OCI-LY1 (cell line): ENCODE results near the gene LSAMP.

ENCODE experiments used
- H2AFZ ChIP-seq: fragments of 200-600 bp; sonication (generic), shearing (Covaris generic); 2 replicates; pipeline ENCODE4 v1.6.0; 2014; ENCODE audit warnings: antibody characterized with exemption, mild to moderate bottlenecking, low read length
- H3F3A ChIP-seq: fragments of 200-600 bp; sonication (generic), shearing (Covaris generic); 2 replicates; pipeline ENCODE4 v1.6.0; 2014; ENCODE audit warnings: mild to moderate bottlenecking, antibody characterized with exemption, low read length, moderate library complexity; ENCODE audit not compliant: insufficient read depth
- H3K27ac ChIP-seq: fragments of 200-600 bp; sonication (generic); 2 replicates; pipeline ENCODE4 v1.5.1; 2014; ENCODE audit warnings: low read length, mixed run types, mild to moderate bottlenecking, low read depth; ENCODE audit not compliant: poor library complexity, severe bottlenecking
- H3K27me3 ChIP-seq: fragments of 200-600 bp; sonication (generic); 2 replicates; pipeline ENCODE4 v1.6.0; 2014; ENCODE audit warnings: antibody characterized with exemption, mild to moderate bottlenecking, low read length, moderate library complexity; ENCODE audit not compliant: insufficient read depth
- H3K36me3 ChIP-seq: fragments of 200-600 bp; sonication (generic); 2 replicates; pipeline ENCODE4 v1.6.1; 2014; ENCODE audit warnings: mild to moderate bottlenecking, antibody characterized with exemption, low read length, moderate library complexity, mixed read lengths; ENCODE audit not compliant: insufficient read depth
- H3K4me1 ChIP-seq: fragments of 200-600 bp; sonication (generic); 2 replicates; pipeline ENCODE4 v1.5.1; 2014; ENCODE audit warnings: mild to moderate bottlenecking, low read length, moderate library complexity; ENCODE audit not compliant: insufficient read depth, severe bottlenecking
- H3K4me2 ChIP-seq: fragments of 200-600 bp; sonication (generic), shearing (Covaris generic); 2 replicates; pipeline ENCODE4 v1.6.1; 2014; ENCODE audit warnings: low read length
- H3K4me3 ChIP-seq: fragments of 200-600 bp; sonication (generic); 2 replicates; pipeline ENCODE4 v1.5.1; 2014; ENCODE audit warnings: low read length, low read depth, mild to moderate bottlenecking, mixed read lengths; ENCODE audit not compliant: poor library complexity, severe bottlenecking
- H3K79me2 ChIP-seq: fragments of 200-600 bp; shearing (Covaris generic); 2 replicates; pipeline ENCODE4 v1.6.1; 2016; ENCODE audit warnings: mixed run types, low read length, mixed read lengths; ENCODE audit not compliant: insufficient read depth
- H3K9ac ChIP-seq: fragments of 200-600 bp; sonication (generic), shearing (Covaris generic); 2 replicates; pipeline ENCODE4 v1.6.1; 2014; ENCODE audit warnings: mild to moderate bottlenecking, low read length, mixed read lengths
- H3K9me2 ChIP-seq: fragments of 200-600 bp; sonication (generic), shearing (Covaris generic); 2 replicates; pipeline ENCODE4 v1.6.1; 2014; ENCODE audit warnings: low read depth, mild to moderate bottlenecking, low read length, mixed read lengths
- H3K9me3 ChIP-seq: fragments of 200-600 bp; shearing (Covaris generic); 2 replicates; pipeline ENCODE4 v1.6.1; 2014; ENCODE audit warnings: low read length, mixed read lengths
- H4K20me1 ChIP-seq: fragments of 200-600 bp; sonication (generic), shearing (Covaris generic); 2 replicates; pipeline ENCODE4 v1.6.0; 2016; ENCODE audit warnings: mild to moderate bottlenecking, low read length; ENCODE audit not compliant: insufficient read depth
- CTCF ChIP-seq: fragments of 200-600 bp; sonication (generic), shearing (Covaris generic); IDR thresholded peaks from 2 replicates; pipeline ENCODE4 v1.5.1; 2017; ENCODE audit warnings: mild to moderate bottlenecking, antibody characterized with exemption, low read length, moderate library complexity, mixed read lengths
- EZH2 ChIP-seq: fragments of 200-600 bp; sonication (generic), shearing (Covaris generic); IDR thresholded peaks from 2 replicates; pipeline ENCODE4 v1.8.0; 2017; ENCODE audit warnings: borderline replicate concordance, mixed run types, mild to moderate bottlenecking, antibody characterized with exemption, low read length, moderate library complexity, mixed read lengths

The LSAMP gene

GRCh38 chr3:115833074-115833473 lies 612.2 kb downstream of the LSAMP start:
- no peaks in the 10 kb centered on the region for H3K9me3 ChIP-seq
- H3F3A ChIP-seq = no peaks in the 10 kb centered on the region
- H3K9ac ChIP-seq = no peak overlapping the region
- no peaks in the 10 kb centered on the region for H3K9me2 ChIP-seq
- H3K79me2 ChIP-seq = no peaks in the 10 kb centered on the region
- no peak for TF ChIP-seq EZH2
- no peak for TF ChIP-seq CTCF
- H3K4me2 ChIP-seq = no peak overlapping the region
- H3K36me3 ChIP-seq = no peaks in the 10 kb centered on the region
- H3K27ac ChIP-seq = no peak overlapping the region
- no peaks in the 10 kb centered on the region for H4K20me1 ChIP-seq
- no peaks in the 10 kb centered on the region for H3K4me1 ChIP-seq
- H2AFZ ChIP-seq = no peak overlapping the region
- H3K27me3 ChIP-seq = no peaks in the 10 kb centered on the region
- no peak overlapping the region for H3K4me3 ChIP-seq

GRCh38 chr3:115832265-115832664 lies 613.0 kb downstream of the LSAMP start:
- no peaks in the 10 kb centered on the region for H3K4me1 ChIP-seq
- H3K4me3 ChIP-seq = no peak overlapping the region
- TF ChIP-seq CTCF (no peak), EZH2 (no peak)
- no peaks in the 10 kb centered on the region for H4K20me1 ChIP-seq
- no peaks in the 10 kb centered on the region for H3K27me3 ChIP-seq
- no peak overlapping the region for H3K4me2 ChIP-seq
- no peak overlapping the region for H3K27ac ChIP-seq
- H3K79me2 ChIP-seq = no peaks in the 10 kb centered on the region
- H3K9me2 ChIP-seq = no peaks in the 10 kb centered on the region
- H2AFZ ChIP-seq = no peak overlapping the region
- H3K36me3 ChIP-seq = no peaks in the 10 kb centered on the region
- no peaks in the 10 kb centered on the region for H3K9me3 ChIP-seq
- H3K9ac ChIP-seq = no peak overlapping the region
- no peaks in the 10 kb centered on the region for H3F3A ChIP-seq

- no peaks in the 10 kb centered on the region for H3F3A ChIP-seq
- TF ChIP-seq EZH2 (no peak), CTCF (no peak)
- H3K27ac ChIP-seq = no peak overlapping the region
- no peaks in the 10 kb centered on the region for H3K4me1 ChIP-seq
- H2AFZ ChIP-seq = no peak overlapping the region
- no peaks in the 10 kb centered on the region for H3K9me2 ChIP-seq
- no peaks in the 10 kb centered on the region for H3K9me3 ChIP-seq
- H4K20me1 ChIP-seq = no peaks in the 10 kb centered on the region
- no peaks in the 10 kb centered on the region for H3K79me2 ChIP-seq
- H3K4me3 ChIP-seq = no peak overlapping the region
- no peaks in the 10 kb centered on the region for H3K27me3 ChIP-seq
- H3K9ac ChIP-seq = no peak overlapping the region
- H3K36me3 ChIP-seq = no peaks in the 10 kb centered on the region
- no peak overlapping the region for H3K4me2 ChIP-seq
These were observed 613.4 kb downstream of the LSAMP start for GRCh38 chr3:115831864-115832263.
